Superior temporal gyrus (tissue), 1 donor: ENCODE data around the gene JMJD4.

Experiments
- DNase-seq: peaks from one replicate; pipeline ENCODE4 v3.0.0-alpha.2; 2016; ENCODE audit errors: extremely low spot score

The JMJD4 gene

DNA sequence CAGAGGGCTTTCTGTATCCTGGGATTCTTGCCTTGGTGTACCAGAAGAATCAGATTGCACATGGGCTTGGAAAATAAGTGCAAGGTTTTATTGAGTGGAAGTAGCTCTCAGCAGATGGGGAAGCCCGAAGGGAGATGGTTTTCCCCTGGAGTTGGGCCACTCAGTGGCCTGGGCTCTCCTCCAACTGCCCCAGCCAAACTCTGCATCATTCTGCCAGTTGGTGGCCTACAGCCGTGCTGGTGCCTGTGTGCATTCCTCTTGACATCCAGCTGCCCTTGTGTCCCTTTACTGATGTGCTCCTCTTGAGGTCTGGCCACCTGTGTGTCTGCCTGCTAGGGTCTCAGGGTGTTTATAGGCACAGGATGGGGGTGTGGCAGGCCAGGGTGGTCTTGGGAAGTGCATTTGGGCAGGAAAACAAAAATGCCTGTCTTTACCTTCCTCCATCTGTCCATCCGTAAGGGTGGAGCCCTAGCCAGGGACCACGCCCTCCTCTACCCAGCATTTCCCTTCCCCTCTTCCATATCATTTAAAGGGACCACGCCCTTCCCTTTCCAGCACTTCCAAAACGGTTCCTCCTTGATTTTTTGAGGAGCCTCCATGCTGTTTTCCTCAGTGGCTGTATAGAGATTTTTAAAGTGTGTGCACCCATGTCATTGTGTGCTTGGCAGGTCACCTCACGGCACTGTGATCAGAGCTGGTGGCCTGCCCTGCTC lies 19.1 kb upstream of the JMJD4 start:
- DNase-seq: peak; percentile 72

DNA sequence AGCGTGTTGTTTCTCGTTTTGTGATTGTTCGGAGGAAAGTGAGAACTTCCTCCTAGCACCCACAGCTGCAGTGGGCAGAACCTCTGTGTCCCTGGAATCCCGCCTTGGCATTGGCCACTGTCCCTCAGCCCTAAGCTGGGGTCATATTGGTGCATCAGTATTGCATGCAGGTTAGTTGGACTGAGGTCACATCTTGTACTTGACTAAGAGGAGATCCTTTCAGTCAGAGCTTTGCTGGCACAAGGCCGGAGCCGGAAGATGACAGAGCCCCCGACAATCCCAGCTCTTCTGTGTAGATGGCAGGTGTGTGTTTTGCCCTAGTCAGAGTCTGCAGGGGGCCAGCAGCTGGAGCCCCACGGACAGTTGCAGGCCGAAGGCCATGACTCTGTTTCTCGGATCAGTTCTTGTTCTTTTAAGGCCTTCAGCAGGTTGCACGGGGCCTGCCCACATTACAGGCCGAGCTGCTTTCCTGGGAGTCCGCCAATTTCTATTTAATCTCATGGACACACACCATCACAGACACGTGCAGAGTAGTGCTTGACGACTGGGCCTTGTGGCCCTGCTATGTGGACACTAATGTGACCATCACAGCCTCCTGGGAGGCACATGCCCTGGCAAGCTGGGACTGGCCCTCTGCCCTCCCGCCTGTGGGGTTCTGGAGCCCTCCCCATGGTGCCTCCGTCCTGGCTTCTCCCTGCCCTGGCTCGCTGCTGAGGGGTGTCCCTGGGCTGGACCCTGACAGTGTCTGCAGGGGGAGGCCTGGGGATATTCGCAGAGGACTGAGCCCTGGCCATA lies 15.0 kb upstream of the JMJD4 start:
- DNase-seq: no peak

DNA sequence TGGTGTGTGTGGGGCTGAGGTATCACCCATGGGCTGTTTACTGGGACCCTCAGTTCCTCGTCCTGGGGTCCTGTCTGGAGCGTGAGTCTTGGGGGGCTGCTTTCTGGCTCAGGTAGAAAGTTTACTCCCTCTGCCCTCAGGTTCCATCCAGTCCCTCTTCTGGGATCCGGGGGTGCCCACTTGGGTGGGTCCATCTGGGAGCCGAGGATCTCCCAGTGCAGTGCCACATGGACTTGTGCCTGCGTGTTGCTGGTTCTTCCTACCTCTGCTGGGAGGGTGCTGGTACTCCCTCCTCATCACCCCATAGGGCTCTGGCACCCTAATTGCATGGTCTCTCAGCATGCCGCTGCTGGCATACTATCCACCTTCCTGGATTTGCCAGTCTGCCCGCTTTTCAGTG lies 14.1 kb upstream of the JMJD4 start:
- DNase-seq: no peak

DNA sequence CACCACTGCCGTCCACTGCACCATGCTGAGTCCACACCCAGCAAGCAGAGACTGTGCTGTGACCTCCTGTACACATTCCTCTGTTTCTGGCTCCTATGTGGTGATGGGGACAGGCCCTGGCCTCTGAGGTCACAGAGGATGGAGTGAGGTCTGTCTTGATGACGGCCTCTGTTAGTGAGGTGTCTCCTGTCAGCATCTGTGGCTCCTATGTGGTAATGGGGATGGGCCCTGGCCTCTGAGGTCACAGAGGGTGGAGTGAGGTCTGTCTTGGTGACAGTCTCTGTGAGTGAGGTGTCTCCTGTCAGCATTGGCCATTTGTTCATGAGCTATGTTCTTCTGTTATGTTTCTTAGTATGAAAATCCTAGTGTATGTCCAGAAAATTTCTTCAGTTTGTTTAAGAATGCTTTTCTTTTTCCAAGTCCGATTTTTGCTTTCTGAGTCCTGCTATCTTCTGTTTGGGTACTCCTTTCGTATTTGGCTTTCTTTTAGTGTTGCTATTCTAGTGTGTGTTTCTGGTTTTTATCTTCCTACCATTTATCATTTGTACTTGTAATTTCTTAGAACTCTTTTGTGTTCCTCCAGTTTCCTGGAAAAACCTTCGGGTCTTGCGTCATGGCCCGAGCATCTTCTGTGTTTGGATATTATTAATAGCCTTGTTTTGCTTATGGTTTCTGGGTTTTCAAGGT lies 13.5 kb upstream of the JMJD4 start:
- no peak for DNase-seq

GRCh38 chr1:227747948-227748495 lies 12.9 kb upstream of the JMJD4 start:
- no peak for DNase-seq

DNA sequence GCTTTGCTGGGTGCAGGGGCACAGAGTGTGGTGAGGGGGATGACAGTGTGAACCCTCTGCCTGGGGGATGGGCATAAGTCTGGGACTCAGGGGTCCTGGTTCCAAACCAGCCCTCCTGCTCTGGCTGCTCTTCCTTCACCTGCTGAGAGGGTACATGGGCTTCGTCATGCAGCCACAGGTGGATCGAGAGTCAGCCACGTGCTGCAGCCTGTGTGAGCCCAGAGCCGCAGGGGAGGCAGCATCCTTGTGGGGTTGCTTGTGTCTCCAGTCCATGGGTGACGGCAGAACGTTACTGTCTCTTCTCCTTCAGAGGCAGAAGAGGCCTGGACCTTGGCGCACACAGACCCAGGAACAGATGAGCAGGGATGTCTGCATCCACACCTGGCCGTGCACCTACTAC lies 12.3 kb upstream of the JMJD4 start:
- DNase-seq: no peak

DNA sequence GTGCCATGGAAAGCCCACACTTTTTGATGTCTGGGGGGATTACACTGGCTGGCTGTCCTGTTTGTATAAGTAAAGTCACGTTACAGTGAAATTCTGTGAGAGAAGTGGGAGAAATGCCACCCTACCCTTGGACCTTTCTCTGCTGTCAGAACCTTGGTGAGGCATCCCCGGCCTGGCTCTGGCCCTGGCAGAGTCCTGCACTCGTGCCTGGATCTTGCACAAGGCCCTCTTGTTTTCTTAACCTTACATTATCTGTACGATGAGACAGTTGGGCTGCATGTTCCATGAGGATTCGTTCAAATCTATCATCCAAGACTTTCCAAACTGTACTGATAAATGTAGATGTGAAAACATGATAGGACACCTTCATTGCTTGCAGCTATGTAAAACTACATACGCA lies 11.6 kb upstream of the JMJD4 start:
- DNase-seq: no peak

DNA sequence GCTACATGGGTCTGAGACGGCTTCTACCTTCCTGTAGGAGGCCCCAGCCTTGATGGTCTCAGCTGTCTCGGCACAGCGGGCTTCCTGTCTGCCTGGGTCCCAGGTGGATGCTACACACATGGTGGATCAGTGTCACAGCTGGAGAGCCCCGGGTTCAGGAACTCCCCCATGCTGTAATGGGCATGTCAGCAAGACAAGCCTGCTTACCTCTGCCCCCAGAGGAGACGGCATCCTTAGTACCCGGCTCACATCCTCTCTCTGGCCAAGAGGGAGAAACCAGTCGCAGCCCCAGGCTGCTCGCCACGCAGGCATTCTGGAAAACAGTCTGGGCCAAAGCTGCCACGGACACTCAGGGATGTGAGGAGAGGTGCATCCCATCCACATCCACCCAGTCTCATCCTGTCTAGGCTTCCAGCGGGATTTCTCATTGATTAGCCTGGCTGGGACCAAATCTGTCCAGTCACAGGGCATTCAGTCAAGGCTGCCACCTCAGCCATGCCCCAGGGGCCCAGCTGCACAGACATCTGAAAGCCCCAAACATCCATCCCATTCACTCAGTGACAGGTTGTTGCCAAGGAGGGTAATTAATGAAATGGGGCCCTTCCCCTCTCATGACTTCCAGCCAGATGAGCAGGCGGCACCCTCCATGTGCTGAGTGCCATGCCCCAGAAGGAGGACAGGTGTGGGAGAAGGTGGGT lies 10.6 kb upstream of the JMJD4 start:
- DNase-seq: no peak

- DNase-seq: no peak
Observed at GRCh38 chr1:227744668-227745067, 9.6 kb upstream of the JMJD4 start.

DNA sequence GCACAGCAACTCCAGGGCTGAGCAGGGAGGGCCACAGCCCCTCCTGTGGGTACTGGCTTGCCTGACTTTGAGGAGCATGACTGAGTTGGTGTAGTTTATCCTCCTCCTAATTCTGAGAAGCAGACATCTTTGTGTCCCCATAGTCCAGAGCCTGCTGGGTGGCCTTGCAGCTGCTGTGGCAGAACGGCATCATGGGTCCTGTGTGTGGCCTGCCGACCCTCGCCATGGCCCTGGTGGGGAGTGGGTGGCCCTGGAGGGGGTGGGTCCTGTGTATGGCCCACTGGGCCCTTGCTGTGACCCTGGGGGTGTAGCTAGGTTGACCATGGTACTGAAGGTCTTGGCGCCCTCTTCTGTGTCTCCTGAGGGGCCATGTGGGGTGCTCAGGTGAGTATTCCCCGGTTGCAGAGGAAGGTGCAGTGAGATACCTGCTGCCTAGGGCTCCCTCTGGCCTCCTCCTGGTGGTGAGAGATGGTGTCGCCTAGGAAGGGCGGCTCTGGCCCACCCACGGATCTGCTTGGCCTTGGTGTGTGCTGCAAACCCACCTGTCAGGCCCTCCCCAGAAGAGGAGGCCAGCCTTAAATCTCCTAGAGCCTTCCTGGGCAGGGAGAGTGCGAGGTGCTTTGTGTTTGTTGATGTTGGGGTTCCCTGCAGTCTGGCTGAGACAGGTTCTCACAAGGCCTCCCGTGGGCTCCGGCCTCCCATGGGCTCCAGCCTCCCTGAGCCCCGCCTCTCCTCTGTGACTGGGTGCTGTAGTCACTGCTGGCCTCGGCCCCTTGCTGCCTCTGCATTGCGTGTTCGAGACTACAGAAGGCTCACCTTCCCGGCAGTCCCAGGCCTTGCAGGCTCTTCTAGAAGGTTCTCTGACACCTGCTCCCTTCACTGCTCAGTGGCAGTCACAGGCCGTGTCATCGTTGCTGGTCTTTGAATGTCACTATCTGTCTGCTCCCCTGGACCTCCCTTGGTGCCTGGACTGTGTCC lies 7.9 kb upstream of the JMJD4 start:
- DNase-seq: no peak

GRCh38 chr1:227741166-227741870 lies 6.2 kb upstream of the JMJD4 start:
- no peak for DNase-seq

DNA sequence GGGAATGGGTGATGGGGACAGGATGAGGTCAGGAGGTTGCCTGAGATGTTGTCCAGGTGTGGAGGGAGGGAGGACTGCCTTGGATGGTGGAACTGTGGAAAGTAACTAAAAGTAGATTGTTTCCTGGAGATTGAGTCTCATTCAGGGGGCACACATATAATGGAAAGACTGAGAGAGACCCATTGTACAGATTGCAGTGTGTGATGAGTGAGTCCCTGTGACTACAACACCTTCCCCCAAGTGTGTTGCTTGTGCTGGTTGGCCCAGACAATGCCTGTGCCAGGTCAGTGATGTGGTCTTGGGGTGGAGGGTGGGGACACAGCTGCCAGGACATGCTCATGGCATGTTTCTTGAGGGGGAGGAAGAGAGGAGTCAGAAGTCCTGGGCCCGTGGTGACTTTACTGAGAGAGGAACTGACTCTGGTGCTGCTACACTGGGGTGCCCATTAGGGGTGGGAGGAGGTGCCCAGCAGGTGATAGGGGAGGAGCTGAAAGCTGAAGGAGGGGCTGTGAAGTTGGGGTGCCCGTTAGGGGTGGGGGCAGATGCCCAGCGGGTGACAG lies 5.4 kb upstream of the JMJD4 start:
- no peak for DNase-seq

DNA sequence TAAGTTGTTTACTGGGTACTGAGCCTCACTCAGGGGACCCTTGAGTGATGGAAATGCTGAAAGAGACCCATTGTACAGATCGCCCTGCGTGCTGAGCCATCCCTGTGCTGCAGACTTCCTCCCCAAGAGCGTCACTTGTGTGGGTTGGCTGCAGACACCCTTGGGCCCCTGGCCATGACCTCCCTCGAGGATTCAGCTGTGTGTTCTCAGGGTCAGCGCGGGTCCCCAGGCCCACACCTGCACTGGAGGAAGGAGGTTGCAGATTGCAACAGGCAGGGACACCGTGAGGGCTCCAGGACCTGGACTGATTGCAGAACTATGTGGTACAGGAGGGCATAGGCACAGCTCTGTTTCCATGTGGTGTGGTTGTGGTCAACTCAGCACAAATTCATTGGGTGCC lies 4.5 kb upstream of the JMJD4 start:
- no peak for DNase-seq

DNA sequence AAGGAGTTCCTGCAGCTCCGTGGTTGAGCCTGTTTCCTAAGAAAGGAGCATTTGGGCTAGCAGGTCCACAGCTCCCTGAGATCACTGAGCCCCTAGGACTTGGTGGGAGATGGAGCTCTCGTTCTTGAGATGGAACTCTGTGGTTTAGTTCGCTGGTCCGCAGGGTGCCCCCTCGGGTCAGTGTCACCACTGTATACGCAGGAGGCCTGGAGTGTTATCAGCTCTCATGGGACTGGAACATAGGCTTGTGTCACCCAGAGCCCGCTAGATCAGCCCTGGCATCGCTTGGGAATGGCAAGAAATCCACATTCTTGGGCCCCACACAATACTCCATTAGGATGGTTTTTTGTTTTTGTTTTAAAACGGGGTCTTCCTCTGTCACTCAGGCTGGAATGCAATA lies 3.7 kb upstream of the JMJD4 start:
- DNase-seq: no peak

GRCh38 chr1:227736814-227737432 lies 1.8 kb upstream of the JMJD4 start:
- DNase-seq: no peak

GRCh38 chr1:227735539-227736285 lies 610 bp upstream of the JMJD4 start:
- no peak for DNase-seq

GRCh38 chr1:227734546-227734855 lies 601 bp downstream of the JMJD4 start:
- no peak for DNase-seq

DNA sequence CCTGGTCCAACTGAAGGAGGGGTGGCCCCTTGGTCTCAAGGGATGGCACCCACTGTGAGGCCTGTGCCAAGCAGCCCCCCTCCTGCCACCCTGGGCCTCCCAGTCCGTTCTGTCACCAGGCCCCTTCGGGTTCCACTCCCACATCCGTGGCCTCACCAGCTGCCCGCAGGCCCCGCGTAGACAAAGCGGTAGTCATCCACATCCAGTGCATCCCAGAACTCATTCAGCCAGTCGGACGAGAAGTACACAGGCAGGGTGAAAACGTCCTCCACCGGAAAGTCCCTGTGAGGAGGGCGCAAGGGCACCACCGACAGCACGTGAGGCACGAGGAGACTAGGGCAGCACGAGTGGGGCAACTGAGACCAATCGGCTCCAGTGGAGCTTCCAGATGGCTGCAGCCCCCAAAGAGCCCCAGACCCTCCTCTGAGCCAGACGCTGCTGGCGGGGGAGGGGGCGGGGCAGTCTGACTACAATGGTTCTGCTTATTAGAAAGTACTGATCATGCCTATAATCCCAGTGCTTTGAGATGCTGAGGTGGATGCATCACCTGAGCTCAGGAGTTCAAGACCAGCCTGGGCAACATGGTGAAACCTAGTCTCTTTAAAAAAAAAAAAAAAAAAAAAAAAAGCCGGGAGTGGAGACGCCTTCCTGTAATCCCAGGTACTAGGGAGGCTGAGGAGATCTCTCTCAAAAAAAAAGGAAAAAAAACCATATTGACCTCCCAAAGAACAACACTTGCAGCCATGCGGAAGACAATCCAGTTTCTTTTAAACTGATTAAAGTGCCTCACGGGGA lies 1.2 kb downstream of the JMJD4 start:
- DNase-seq: no peak
